NB4 (cell line): ENCODE measurements around the gene AP2M1.

Experiments
- DNase-seq: peaks from one replicate; pipeline ENCODE4 v3.0.0; 2010; ENCODE audit warnings: low read depth
- H3K4me3 ChIP-seq: one replicate; pipeline ENCODE4 v1.5.1; 2011; ENCODE audit warnings: mild to moderate bottlenecking, low read depth, low read length, moderate library complexity
- CTCF ChIP-seq: IDR thresholded peaks from one replicate; pipeline ENCODE4 v1.5.1; 2012; ENCODE audit warnings: low read depth, low read length
- MAX ChIP-seq: IDR thresholded peaks from 2 replicates; pipeline ENCODE4 v1.6.1; 2011; ENCODE audit warnings: low read depth, low read length
- MYC ChIP-seq: IDR thresholded peaks from 2 replicates; pipeline ENCODE4 v1.6.1; 2011; ENCODE audit warnings: low read depth, low read length
- POLR2A ChIP-seq: IDR thresholded peaks from 2 replicates; pipeline ENCODE4 v1.6.1; 2011; ENCODE audit warnings: mild to moderate bottlenecking; ENCODE audit not compliant: insufficient read length; ENCODE audit errors: extremely low read depth

Gene AP2M1

GRCh38 chr3:184186902-184187207 is 12.2 kb downstream of the AP2M1 start:
- peak overlapping the region; percentile 96 for H3K4me3 ChIP-seq
- TF ChIP-seq MAX (no peak), POLR2A (no peak), MYC (no peak), CTCF (no peak)
- DNase-seq, result peak; percentile 15

GRCh38 chr3:184188080-184188479 is 13.4 kb downstream of the AP2M1 start:
- no peak for DNase-seq
- TF ChIP-seq MAX, result no peak
- TF ChIP-seq POLR2A, result no peak
- no peak for TF ChIP-seq MYC
- no peak for TF ChIP-seq CTCF
- H3K4me3 ChIP-seq, result no peak overlapping the region

GRCh38 chr3:184189421-184189820 is 14.8 kb downstream of the AP2M1 start:
- TF ChIP-seq MAX (no peak), POLR2A (no peak), CTCF (no peak), MYC (no peak)

GRCh38 chr3:184192889-184193288 is 18.2 kb downstream of the AP2M1 start:
- DNase-seq, result no peak
- no peak overlapping the region for H3K4me3 ChIP-seq
- no peak for TF ChIP-seq CTCF
- TF ChIP-seq MYC, result no peak
- TF ChIP-seq MAX, result no peak

More at GRCh38 chr3:184189421-184189820, 14.8 kb downstream of the AP2M1 start:
- DNase-seq, result no peak
- no peak overlapping the region for H3K4me3 ChIP-seq

- H3K4me3 ChIP-seq, result no peak overlapping the region
Observed at GRCh38 chr3:184193991-184194539, 19.4 kb downstream of the AP2M1 start.

More at GRCh38 chr3:184193991-184194539, 19.4 kb downstream of the AP2M1 start:
- TF ChIP-seq POLR2A, result no peak
- no peak for TF ChIP-seq MAX
- TF ChIP-seq CTCF, result no peak
- TF ChIP-seq MYC, result no peak
- DNase-seq, result no peak
